GM12891 (cell line): Measurements from ENCODE around the gene RPS25.

Source experiments
- POLR2A ChIP-seq: IDR thresholded peaks from 2 replicates; pipeline ENCODE4 v1.6.1; 2011; ENCODE audit warnings: low read depth, low read length, control low read depth
- POLR2AphosphoS5 ChIP-seq: IDR thresholded peaks from 2 replicates; pipeline ENCODE4 v1.6.1; 2011; ENCODE audit warnings: low read depth, low read length, control low read depth
- POU2F2 ChIP-seq: IDR thresholded peaks from 2 replicates; pipeline ENCODE4 v1.6.1; 2011; ENCODE audit warnings: low read depth, mild to moderate bottlenecking, control low read depth, low read length, moderate library complexity
- TAF1 ChIP-seq: IDR thresholded peaks from 2 replicates; pipeline ENCODE4 v1.6.1; 2011; ENCODE audit warnings: low read depth, low read length, control low read depth

DNA sequence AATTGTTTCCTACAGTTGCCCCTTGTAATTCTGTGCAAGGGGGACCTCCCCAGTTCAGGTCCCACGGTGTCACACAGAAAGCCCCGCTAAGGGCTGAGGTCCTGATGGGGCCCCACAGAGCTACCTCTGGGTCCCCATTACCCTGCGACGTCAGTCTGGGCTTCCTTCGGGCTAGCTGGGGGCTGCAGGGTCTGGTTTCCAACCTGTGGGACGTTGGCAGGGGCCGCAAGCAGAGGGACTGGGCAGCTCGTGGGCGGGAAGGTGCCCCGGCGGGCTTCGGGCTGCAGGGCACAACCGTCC, 11.8 kb upstream of the RPS25 start:
- no peak for TF ChIP-seq POLR2A
- TF ChIP-seq POLR2AphosphoS5: no peak
- TF ChIP-seq POU2F2: no peak
- no peak for TF ChIP-seq TAF1
